Inferior parietal cortex (tissue), 1 donor: ENCODE measurements around the gene HSF2.

Experiments
- DNase-seq: peaks from one replicate; pipeline ENCODE4 v3.0.0-alpha.2; 2016; ENCODE audit errors: extremely low spot score

HSF2 gene

DNA sequence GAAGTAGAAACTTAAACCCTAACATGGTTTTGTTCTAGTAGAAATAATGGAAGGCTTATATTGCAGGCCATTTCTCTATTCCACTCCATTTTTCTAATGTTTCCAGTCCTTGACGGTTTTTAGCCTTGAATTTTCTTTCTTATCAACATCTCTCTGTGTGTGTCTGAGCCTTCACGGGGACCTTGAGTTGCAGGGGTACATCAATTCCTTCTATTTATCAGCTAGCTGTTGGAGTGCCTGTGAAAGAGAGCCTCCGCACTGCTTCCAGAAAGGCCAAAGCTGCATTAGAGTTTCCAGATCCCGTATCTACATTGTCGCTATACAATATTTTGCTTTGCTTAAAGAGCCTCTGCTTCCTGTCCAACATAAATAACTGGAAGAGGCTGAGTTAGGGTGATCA is 5.4 kb upstream of the HSF2 start:
- no peak for DNase-seq

DNA sequence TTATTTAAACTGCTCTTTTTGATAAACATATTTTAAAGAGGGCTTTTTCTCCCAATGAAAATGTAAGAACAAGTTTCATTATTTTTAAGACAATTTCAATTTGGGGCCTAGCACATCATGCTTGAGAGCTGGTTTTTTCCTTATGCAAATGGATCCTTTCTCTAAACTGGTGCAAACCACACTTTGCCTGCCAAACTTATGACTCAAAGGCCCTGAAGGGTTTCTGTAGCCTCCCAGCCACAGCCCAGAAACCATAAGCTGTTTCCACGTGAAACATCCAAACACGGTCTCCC is 451 bp upstream of the HSF2 start:
- no peak for DNase-seq

DNA sequence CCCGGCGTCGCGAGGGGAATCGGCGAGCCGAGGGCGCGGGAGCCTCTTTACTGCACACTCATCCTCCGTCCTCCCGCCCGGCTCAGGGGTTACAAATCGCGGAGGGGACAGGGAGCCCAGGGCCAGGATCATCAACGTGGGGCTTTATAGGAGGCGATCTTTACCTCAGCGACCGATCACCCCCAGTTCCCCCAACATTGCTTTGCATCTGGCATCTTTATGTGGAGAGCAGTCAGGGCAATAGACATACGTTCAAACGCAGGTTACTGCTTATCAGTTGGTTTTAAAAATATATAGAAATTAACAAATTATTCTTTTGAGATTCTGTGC is 634 bp downstream of the HSF2 start:
- no peak for DNase-seq

DNA sequence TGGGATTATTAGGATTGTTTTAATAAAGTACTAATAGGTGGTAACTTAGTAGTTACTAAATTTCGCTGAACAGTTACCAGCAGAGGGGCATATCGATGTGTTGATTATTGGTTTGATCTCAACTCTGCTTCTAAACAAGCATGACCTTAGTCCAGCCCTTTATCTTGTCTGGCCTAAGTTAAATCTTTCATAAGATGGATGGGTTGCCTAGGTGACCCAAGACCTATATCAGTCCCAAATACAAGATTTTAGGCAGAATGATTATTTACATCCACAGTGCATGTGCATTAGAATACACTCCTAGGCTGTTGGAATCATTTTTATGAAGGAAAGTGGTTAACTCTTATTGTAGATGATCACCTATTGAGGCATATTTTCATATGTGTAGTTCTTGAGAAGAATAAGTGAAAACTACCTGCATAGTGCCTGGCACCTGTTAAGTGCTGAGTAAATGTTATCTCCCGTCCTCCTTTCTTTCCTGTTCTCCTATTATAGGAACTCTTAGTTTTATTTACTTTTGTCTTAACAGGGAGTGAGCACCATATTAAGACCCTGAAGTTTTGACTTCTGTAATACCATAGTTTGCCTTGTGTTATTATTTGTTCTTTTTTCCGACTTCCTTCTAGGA is 1.1 kb downstream of the HSF2 start:
- DNase-seq: peak; percentile 22

DNA sequence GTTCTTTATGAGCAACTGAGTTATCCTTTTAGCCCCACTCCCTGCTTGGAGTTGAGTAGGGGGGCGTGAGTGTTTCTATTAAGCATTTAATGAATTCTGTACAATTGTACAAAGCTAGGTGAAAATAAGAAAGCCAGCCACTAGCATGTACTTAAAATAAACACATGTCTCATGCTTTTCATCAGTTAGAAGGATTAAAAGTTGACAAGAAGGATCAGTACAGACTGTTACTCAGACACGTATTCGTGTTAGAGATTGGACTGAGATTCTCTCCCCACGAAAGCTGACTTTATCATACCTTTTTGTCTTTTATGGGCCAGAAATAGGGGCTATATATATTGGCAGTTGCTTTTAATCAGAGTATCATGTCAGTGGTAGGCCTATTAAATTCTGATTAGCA is 1.7 kb downstream of the HSF2 start:
- no peak for DNase-seq

DNA sequence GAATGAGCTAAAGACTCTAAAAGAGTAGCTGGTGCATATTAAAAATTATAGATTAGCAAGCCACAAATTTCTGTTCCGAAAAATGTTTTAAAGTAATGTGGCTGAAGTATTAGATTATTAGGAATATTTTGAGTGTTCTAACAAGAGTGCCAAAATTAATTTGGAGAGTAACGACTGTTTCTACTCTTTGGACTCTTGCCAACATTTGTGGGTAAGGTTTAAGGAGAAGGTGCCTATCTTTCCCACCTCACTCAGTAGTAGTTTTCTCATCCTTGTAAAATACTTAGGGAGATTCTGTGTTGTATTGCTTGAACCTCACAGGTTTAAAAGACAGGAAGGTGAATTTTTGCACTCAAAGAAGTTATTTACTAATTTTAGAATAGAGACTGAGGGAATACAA is 5.0 kb downstream of the HSF2 start:
- no peak for DNase-seq

DNA sequence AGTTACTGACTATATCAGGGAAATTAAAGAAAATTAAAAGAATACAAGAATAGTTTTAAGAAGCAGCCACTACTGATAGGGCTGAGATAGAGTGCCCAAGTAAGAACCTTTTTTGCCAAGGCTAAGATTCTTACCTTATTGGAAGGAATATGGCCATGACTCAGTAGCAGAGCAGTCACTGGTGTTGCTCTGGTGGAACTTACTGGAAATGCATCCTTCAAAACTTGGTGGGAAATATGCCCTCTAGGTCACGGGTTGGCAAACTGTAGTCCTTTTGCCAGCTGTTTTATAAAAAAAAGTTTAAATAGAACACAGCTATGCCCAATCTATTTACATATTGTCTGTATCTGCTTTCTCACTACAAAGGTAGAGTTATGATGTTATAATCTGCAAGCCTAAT is 6.0 kb downstream of the HSF2 start:
- no peak for DNase-seq

DNA sequence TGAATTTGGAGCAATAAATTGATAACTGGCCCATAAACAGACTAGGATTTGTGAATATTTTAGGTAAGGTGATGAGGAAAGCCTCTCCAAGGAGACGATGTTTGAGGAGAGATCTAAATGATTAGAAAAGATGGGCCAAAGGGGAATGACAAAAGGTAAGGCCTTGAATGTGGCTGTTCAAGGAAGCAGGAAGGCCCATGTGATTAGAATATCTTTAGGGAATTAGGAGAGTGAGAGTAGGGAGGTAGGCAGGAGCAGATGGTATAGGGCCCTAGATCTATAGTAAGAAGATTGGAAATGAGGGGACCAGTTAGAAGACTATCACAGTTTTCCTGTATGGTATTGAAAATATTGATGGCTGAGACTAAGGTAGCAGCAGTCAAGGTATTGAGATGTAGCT is 6.7 kb downstream of the HSF2 start:
- no peak for DNase-seq

DNA sequence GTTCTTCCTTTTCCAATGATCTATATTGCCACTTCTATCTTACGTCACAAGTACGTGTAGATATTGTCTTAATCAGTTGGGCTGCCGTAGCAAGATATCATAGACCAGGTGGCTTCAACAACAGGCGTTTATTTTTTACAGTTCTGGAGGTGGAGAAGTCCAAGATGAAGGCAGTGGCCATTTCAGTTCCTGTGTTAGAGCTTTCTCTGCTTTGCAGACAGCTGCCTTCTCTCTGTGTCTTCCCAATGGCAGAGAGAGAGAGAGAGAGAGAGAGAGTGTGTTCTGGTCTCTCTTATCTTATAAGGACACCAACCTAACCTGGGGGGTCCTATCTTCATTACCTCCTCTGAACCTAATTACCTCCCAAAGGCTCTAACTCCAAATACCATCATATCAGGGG is 8.3 kb downstream of the HSF2 start:
- no peak for DNase-seq

DNA sequence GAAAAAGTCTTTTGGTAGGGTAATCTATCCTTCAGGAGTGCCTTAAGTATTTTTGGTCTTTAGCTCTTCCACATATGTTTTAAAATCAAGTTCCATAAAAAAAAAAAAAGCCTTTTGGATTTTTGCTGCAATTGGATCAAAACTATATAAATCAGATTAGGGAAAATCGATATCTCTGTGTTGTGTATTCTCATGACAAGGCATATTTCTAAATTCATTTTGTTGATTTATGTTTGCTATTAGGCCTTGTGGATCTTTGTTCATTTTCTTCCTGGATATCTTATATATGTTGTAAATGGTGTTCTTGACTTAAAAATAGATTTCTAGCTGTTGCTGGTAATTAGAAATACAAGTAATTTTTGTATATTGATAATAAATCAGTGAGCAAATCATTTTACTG is 8.8 kb downstream of the HSF2 start:
- DNase-seq: no peak

DNA sequence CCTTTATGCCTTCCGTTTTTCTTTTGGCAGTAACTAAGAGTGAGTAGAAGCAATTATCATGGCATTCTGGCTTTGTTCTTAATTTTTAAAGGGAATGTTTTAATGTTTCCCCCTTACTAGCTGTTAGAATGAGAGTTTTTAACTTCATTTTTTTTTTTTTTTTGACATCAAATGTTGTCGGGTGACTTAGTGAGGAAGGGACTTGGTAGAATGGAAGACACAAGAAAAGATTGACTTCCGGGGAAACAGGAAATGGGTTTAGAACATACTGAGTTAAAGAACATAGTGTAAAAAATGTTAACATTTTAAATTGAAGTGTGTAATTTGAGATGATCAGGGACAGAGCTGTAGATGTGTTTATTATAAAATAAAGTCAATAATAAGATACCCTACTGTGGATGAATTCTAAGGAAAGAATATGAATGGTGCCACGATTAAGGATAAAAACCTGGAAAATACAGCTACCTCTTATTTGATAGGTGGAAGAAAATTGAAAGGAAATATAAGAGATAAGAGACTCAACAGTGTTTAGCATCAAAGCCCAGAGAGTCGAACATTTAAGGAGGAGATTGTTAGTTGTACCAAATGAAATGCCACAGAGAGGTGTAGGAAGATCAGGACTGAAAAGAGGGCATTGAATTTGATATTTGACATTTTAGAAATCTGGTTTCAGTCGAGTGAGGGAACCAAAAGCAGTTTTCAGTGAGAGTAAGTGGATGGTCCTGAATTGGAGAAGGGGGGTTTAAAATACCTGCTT is 9.4 kb downstream of the HSF2 start:
- no peak for DNase-seq

DNA sequence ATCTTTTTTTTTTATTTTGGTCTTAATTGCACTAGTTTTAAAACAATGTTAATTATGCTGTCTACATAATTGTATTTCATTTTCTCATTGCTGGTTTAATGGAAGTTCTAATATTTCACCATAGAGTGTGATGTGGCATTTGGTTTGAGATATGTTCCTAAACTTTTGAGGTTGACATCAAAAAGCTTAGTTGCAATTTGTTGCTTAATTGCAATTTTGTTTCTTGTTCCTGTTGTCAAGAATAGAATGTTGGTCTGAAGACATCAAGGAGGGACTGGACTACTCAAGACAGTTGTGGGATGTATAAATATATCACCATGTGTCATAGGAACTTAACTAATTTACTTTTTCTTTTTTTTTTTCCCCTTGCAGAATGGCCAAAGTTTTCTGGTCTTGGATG is 12.5 kb downstream of the HSF2 start:
- DNase-seq: no peak

DNA sequence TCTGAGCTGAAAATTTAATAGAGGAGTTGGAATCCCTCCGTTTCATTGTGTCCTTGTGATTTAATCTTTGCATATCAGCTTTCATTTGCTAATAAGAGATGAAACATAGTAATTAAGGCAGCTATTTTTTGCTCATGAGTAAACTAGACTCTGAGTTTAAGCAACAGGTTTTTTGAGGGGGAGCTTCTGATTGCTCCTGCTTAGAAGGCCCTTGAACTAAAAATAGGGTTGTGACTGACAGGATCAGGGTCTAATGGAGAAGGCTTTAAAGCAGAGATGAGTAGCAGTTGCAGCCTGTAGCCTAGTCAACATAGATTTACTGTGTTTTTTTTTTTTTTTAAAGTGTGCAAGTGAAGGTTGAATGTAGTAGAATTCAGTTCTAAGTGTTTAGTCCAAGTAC is 17.4 kb downstream of the HSF2 start:
- no peak for DNase-seq

DNA sequence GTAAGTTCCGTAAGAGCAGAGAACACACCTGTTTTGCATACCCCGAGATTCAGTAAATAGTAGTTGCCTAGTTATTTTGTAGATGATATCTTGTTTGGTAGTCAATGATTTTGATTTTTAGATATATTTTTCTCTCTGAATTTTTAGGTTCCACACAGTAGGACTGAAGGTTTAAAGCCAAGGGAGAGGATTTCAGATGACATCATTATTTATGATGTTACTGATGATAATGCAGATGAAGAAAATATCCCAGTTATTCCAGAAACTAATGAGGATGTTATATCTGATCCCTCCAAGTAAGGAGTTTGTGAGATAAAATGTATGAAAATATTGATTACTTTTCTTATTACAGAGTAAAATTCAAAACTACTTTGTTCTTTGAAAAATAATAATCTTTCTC is 22.6 kb downstream of the HSF2 start:
- DNase-seq: no peak

DNA sequence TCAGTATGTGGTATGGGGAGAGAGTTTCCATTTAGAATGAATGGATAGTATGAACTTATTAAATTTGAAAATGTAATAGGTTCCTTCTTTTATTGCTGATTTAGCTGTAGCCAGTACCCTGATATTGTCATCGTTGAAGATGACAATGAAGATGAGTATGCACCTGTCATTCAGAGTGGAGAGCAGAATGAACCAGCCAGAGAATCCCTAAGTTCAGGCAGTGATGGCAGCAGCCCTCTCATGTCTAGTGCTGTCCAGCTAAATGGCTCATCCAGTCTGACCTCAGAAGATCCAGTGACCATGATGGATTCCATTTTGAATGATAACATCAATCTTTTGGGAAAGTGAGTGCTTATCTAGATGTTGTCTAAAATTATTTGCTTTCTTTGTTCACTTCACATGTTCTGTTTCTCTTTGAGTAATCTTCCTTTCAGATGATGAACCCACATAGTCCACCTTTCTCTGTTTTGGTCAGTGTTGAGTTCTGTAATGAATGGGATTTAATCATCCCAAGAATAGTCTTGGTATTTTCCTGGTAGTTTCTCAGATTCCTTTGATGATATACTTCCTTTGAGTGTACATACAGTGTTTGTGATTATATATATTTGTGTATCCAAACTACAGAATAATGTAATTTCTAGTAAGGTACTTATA is 23.3 kb downstream of the HSF2 start:
- no peak for DNase-seq

DNA sequence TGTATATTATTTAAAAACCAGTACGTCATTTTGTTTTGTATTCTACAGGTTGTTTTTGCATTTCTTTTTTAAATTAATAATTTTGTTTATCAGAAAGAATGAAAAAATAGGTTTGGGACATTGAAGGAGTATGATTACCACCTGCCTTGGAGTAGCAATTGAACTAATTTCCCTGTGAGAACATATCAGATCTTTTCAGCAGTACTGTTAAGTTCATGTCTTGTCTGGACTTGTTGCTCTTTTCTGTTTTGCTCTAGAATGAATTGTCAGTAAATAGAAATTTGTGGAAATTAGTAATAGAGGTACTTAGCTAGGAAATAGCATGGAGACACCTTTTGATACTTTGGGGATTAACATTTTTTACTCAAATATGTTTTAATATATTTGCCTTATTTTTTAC is 24.3 kb downstream of the HSF2 start:
- no peak for DNase-seq

DNA sequence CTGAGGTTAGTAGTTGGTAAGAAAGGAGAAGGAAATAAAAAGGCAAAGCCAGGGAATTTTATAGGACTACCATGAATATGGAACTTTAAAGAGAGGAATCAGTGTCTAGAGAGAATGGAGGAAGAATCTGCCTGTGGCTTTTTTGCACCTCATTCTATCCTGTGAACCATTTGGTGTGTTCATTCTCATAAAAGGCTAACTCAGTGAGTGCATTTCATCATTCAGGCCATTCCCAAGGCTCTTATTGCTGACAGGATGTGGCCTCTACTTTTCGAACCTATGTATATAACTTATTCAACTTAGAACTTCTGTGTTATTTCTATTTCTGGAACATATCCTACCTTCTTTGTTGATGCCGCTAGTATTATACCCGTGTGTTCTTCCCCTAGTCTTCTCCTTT is 27.1 kb downstream of the HSF2 start:
- no peak for DNase-seq

DNA sequence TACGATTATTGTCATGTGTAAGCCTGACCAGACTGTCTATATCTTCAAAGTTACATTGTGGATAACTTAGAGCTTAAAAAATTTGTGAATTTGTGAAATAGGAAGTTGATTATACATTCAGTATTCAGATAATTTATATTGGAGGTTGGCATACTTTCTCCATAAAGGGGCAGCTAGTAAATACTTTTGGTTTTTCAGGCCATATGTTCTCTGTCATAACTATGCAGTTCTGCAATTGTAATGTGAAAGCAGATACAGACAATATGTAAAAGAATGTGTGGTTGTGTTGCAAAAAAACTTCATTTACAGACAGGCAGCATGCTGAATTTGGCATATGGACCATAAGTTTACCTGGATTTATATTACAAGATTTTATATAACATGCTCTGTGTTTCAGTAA is 29.3 kb downstream of the HSF2 start:
- no peak for DNase-seq

DNA sequence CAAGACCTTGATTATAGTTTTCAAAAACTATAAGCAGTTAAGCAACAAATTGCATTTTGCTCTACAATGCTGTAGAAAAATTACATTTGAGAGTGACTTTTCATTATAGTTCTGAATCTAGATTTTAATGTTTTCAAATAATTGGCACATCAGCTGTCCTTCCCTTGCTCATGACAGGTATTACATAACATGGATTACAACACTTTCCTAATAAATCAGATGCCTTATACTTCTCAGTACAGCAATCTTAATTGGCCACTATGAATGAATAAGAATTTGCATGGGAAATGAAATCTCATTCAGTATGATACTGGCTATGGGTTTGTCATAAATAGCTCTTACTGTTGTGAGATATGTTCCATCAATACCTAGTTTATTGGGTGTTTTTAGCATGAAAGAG is 29.9 kb downstream of the HSF2 start:
- DNase-seq: no peak

DNA sequence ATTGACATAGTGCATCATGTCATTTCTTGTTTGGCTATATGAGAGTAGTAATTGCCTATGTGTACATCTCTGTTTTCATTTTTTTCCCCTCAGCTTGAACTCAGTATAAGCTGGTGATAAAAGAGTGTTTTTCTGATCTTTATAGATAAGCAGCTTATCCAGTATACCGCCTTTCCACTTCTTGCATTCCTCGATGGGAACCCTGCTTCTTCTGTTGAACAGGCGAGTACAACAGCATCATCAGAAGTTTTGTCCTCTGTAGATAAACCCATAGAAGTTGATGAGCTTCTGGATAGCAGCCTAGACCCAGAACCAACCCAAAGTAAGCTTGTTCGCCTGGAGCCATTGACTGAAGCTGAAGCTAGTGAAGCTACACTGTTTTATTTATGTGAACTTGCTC is 32.3 kb downstream of the HSF2 start:
- DNase-seq: no peak

DNA sequence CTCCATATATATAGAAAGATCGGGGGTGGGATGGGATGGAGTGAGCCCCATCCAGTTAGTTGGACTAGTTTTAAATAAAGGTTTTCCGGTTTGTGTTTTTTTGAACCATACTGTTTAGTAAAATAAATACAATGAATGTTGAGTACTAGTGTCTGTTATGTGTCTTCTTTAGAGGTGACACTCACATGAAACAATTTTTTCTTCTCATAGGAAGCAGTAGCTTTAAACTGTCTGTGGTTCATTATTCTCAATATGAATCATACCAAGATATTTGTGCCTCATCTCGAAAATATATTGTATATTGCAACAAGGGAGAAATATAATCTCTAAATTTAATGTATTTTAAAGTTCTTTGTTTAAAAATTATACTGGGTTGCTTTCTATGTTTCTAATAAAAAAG is 33.4 kb downstream of the HSF2 start:
- DNase-seq: no peak

DNA sequence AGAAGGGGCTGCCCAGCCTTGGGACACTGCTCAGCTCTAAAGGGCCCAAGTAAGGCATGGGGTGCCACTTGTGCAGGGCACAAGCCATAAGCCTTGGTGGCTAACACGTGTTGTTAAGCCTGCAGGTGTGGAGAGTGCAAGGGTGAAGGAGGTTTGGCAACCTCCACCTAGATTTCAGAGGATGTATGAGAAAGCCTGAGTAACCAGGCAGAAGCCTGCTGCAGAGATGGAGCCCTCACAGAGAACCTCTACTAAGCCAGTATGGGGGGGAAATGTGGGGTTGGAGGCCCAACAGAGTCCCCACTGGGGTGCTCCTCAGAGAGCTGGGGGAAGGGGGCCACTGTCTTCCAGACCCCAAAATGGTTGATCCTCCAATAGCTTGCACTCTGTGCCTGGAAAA is 39.5 kb downstream of the HSF2 start:
- no peak for DNase-seq

DNA sequence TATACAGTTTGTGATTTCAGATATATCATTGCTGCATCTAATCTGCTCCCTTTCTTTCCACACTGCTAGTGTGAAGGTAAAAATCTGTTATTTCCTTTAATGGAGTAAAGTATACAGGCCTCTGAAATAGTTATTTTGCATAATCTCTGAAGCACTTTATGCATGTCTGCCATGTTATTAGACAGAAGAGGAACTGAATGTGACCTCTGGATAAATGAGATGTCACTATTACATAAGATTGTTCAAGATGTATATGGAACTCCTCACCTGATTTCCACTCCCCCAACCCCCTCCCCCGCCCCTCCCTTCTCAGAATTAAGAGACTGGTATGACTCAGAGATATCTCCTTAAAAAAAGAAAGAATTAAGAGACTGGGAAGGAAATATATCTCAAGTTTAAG is 45.8 kb downstream of the HSF2 start:
- DNase-seq: no peak

DNA sequence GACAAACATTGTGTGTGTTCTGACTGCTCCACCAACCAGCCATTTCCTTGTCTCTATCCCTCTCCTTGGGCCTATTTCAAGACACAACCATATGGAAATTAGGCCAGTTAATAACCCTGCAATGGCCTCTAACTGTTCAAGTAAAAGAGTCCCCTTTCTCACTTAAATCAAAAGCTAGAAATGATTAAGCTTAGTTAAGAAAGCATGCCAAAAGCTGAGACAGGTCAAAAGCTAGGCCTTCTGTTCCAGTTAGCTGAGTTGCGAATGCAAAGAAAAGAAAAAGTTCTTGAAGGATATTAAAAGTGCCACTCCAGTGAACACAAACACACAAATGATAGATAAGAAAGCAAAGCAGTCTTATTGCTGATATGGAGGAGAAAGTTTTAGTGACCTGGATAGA is 49.6 kb downstream of the HSF2 start:
- no peak for DNase-seq
